GM23338 (cell line): Measurements from ENCODE around the gene NPAS2. TPM values are rescaled to one million over a fixed set of nuclear protein-coding genes. Genes with fewer than 3 reads are reported as not detected.

Experiments
- ATAC-seq: fragments of 200-7000 bp; cut with Tn5 transposase; 3 replicates; pipeline ENCODE4 v1.9.1; 2020
- DNase-seq: peaks from one replicate; pipeline ENCODE4 v3.0.0-alpha.2; 2015; ENCODE audit warnings: low spot score
- H2AFZ ChIP-seq: fragments of 200-600 bp; sonication (generic); 2 replicates; pipeline ENCODE4 v1.8.0; 2016; ENCODE audit warnings: antibody characterized with exemption, mild to moderate bottlenecking, moderate library complexity
- H3F3A ChIP-seq: fragments of 200-600 bp; sonication (generic); replicated peaks from 2 replicates; pipeline ENCODE4 v1.8.0; 2017; ENCODE audit warnings: antibody characterized with exemption, mixed run types, low read depth
- H3K27ac ChIP-seq: fragments of 200-600 bp; sonication (generic); 2 replicates; pipeline ENCODE4 v1.6.1; 2016; ENCODE audit warnings: low read depth
- H3K27me3 ChIP-seq: fragments of 200-600 bp; sonication (generic); 2 replicates; pipeline ENCODE4 v1.8.0; 2016; ENCODE audit warnings: mild to moderate bottlenecking, mixed run types, moderate library complexity; ENCODE audit not compliant: insufficient read depth
- H3K36me3 ChIP-seq: fragments of 200-600 bp; sonication (generic); 2 replicates; pipeline ENCODE4 v1.8.0; 2016; ENCODE audit warnings: mild to moderate bottlenecking; ENCODE audit not compliant: insufficient read depth
- H3K4me1 ChIP-seq: fragments of 200-600 bp; sonication (generic); 2 replicates; pipeline ENCODE4 v1.8.0; 2016; ENCODE audit warnings: mild to moderate bottlenecking, moderate library complexity; ENCODE audit not compliant: insufficient read depth
- H3K4me2 ChIP-seq: fragments of 200-600 bp; sonication (generic); 2 replicates; pipeline ENCODE4 v1.7.1; 2017; ENCODE audit warnings: mixed run types
- H3K4me3 ChIP-seq: fragments of 200-600 bp; sonication (generic); 2 replicates; pipeline ENCODE4 v1.6.1; 2016; ENCODE audit warnings: mixed run types
- H3K79me2 ChIP-seq: fragments of 200-600 bp; sonication (generic); replicated peaks from 2 replicates; pipeline ENCODE4 v1.8.0; 2017; ENCODE audit warnings: mild to moderate bottlenecking; ENCODE audit not compliant: insufficient read depth
- H3K9me2 ChIP-seq: fragments of 200-600 bp; sonication (generic); 2 replicates; pipeline ENCODE4 v1.8.0; 2017; ENCODE audit not compliant: insufficient read depth
- H4K20me1 ChIP-seq: fragments of 200-600 bp; sonication (generic); replicated peaks from 2 replicates; pipeline ENCODE4 v1.8.0; 2017; ENCODE audit warnings: mild to moderate bottlenecking; ENCODE audit not compliant: insufficient read depth
- H3K27ac Mint-ChIP-seq: 2 replicates; pipeline ENCODE4 v1.8.0; 2020; ENCODE audit warnings: inconsistent platforms, mild to moderate bottlenecking, moderate library complexity, mixed read lengths
- H3K27me3 Mint-ChIP-seq: 3 replicates; pipeline ENCODE4 v1.8.0; 2022; ENCODE audit warnings: low read depth, mild to moderate bottlenecking, moderate library complexity, mixed read lengths, inconsistent platforms; ENCODE audit not compliant: insufficient read depth, poor library complexity
- H3K36me3 Mint-ChIP-seq: 3 replicates; pipeline ENCODE4 v1.8.0; 2021; ENCODE audit warnings: low read depth, mild to moderate bottlenecking, inconsistent platforms, moderate library complexity, mixed read lengths
- H3K4me1 Mint-ChIP-seq: 3 replicates; pipeline ENCODE4 v1.8.0; 2020; ENCODE audit warnings: mild to moderate bottlenecking, inconsistent platforms, mixed read lengths
- H3K4me3 Mint-ChIP-seq: 3 replicates; pipeline ENCODE4 v1.8.0; 2021; ENCODE audit warnings: moderate library complexity, mild to moderate bottlenecking, inconsistent platforms, mixed read lengths
- H3K9me3 Mint-ChIP-seq: 3 replicates; pipeline ENCODE4 v1.8.0; 2020; ENCODE audit warnings: moderate library complexity, mild to moderate bottlenecking, inconsistent platforms, mixed read lengths
- CREB1 ChIP-seq: fragments of 250-450 bp; sonication (Bioruptor Pico); IDR thresholded peaks from 2 replicates; pipeline ENCODE4 v1.5.0; 2020; ENCODE audit warnings: low read depth, mild to moderate bottlenecking, moderate library complexity
- CTCF ChIP-seq, 2 experiments: fragments of 200-600 bp in 1 of 2; sonication (generic) in 1 of 2; conservative IDR thresholded peaks; 2 replicates each; pipeline versions ENCODE4 v1.5.1 to v1.6.1; 2016 to 2017; ENCODE audit warnings: antibody characterized with exemption in 2 of 2, low read depth in 2 of 2, mild to moderate bottlenecking in 2 of 2, moderate library complexity in 1 of 2
- ETS1 ChIP-seq: IDR thresholded peaks from 2 replicates; pipeline ENCODE4 v1.6.1; 2016; ENCODE audit warnings: antibody characterized with exemption
- EZH2 ChIP-seq: fragments of 200-600 bp; sonication (generic); IDR thresholded peaks from one replicate; pipeline ENCODE4 v1.8.0; 2017; ENCODE audit warnings: antibody characterized with exemption, mild to moderate bottlenecking, low read depth; ENCODE audit not compliant: unreplicated experiment
- EZH2phosphoT487 ChIP-seq: fragments of 200-600 bp; sonication (generic); IDR thresholded peaks from one replicate; pipeline ENCODE4 v1.8.1; 2018; ENCODE audit warnings: antibody characterized with exemption; ENCODE audit not compliant: unreplicated experiment
- JUNB ChIP-seq: IDR thresholded peaks from one replicate; pipeline ENCODE4 v1.6.1; 2016; ENCODE audit warnings: antibody characterized with exemption; ENCODE audit not compliant: unreplicated experiment
- NANOG ChIP-seq: IDR thresholded peaks from 2 replicates; pipeline ENCODE4 v1.6.1; 2016; ENCODE audit warnings: antibody characterized with exemption, borderline replicate concordance
- POLR2AphosphoS5 ChIP-seq: IDR thresholded peaks from 2 replicates; pipeline ENCODE4 v1.6.1; 2016; ENCODE audit warnings: antibody characterized with exemption, low read depth
- REST ChIP-seq: IDR thresholded peaks from one replicate; pipeline ENCODE4 v1.6.1; 2018; ENCODE audit warnings: antibody characterized with exemption; ENCODE audit not compliant: unreplicated experiment
- STAT1 ChIP-seq: IDR thresholded peaks from one replicate; pipeline ENCODE4 v1.6.1; 2016; ENCODE audit warnings: antibody characterized with exemption; ENCODE audit not compliant: unreplicated experiment
- ZNF114 ChIP-seq: fragments of 250-450 bp; sonication (Bioruptor Pico); IDR thresholded peaks from 2 replicates; pipeline ENCODE4 v1.5.0; 2020; ENCODE audit warnings: mild to moderate bottlenecking, moderate library complexity
- ZNF331 ChIP-seq: fragments of 250-450 bp; sonication (Bioruptor Pico); IDR thresholded peaks from 2 replicates; pipeline ENCODE4 v1.5.0; 2020; ENCODE audit warnings: low read depth, mild to moderate bottlenecking, moderate library complexity
- ZNF462 ChIP-seq: fragments of 250-450 bp; sonication (Bioruptor Pico); IDR thresholded peaks from 2 replicates; pipeline ENCODE4 v1.5.0; 2020; ENCODE audit warnings: mild to moderate bottlenecking, moderate library complexity
- polyA plus RNA-seq: library from polyadenylated mRNA; unstranded; fragments of >200 nt; fragmentation: Nextera tagmentation; extraction: Ambion mirVana; gene quantifications from 2 replicates; pipeline ENCODE4 v1.2.1, GENCODE V29; 2016
- total RNA-seq: library from RNA; depleted of rRNA; stranded (reverse); fragments of >200 nt; shearing (Covaris generic); gene quantifications from 2 replicates; pipeline ENCODE4 v1.2.3, GENCODE V29; 2014

NPAS2 gene
- total and polyA plus RNA-seq, 2 experiments from 2014 or later, result 0.56 to 1.1 TPM

- H3K27me3 Mint-ChIP-seq, result peaks cover 27% of the 10 kb centered on the region
- H3K4me1 ChIP-seq, result peaks cover 17% of the 10 kb centered on the region
- ATAC-seq (no peak), DNase-seq (no peak)
- H3K4me3 Mint-ChIP-seq, result no peak overlapping the region
- H3K9me2 ChIP-seq, result no peaks in the 10 kb centered on the region
- H2AFZ ChIP-seq, result no peak overlapping the region
- H3K4me2 ChIP-seq, result no peak overlapping the region
- peaks cover 29% of the 10 kb centered on the region for H3K27me3 ChIP-seq
- no peak overlapping the region for H3K27ac Mint-ChIP-seq
- H3K4me3 ChIP-seq, result no peak overlapping the region
- no peaks in the 10 kb centered on the region for H3K36me3 ChIP-seq
- H3K4me1 Mint-ChIP-seq, result peaks cover 36% of the 10 kb centered on the region
- no peak overlapping the region for H3K27ac ChIP-seq
- H3F3A ChIP-seq, result no peaks in the 10 kb centered on the region
- no peaks in the 10 kb centered on the region for H3K79me2 ChIP-seq
- peaks cover 5% of the 10 kb centered on the region; the same call in 2 of the 3 replicates for H3K9me3 Mint-ChIP-seq
- TF ChIP-seq CTCF (conservative IDR thresholded peaks at IDR 0.05; ENCODE audit: low read depth in 2 of 2) (no peak), JUNB (no peak), ETS1 (no peak), POLR2AphosphoS5 (no peak), EZH2phosphoT487 (no peak), ZNF331 (CRISPR knock-in tag) (no peak), NANOG (no peak), STAT1 (no peak), REST (no peak), ZNF114 (CRISPR knock-in tag) (no peak), ZNF462 (CRISPR knock-in tag) (no peak), CREB1 (no peak), EZH2 (no peak)
- peaks cover 4% of the 10 kb centered on the region; the same call in 1 of the 3 replicates for H3K36me3 Mint-ChIP-seq
- no peaks in the 10 kb centered on the region for H4K20me1 ChIP-seq
Observed at GRCh38 chr2:100814453-100814852, 5.5 kb upstream of the NPAS2 start.
